HG03469 (cell line): ENCODE data around the gene WDR54.

Experiments
- ATAC-seq: cut with Tn5 transposase; IDR thresholded peaks from one replicate; pipeline ENCODE4 v1.9.1; 2021; ENCODE audit warnings: mild to moderate bottlenecking, moderate library complexity, moderate number of reproducible peaks; ENCODE audit not compliant: unreplicated experiment

WDR54 gene

GRCh38 chr2:74474899-74475298, 53.4 kb downstream of the WDR54 start:
- ATAC-seq, result no peak
